Measurements from ENCODE around the gene GRB7.

Gene GRB7

GRCh38 chr17:39782481-39782880 lies 44.7 kb downstream of the GRB7 start:
- TF ChIP-seq REST (IDR thresholded peaks at IDR 0.05; ENCODE audit: insufficient read depth in 1 of 2, low read depth in 2 of 2, low read length in 2 of 2) (no peak), POLR2AphosphoS5 (IDR thresholded peaks at IDR 0.05; ENCODE audit: low read depth, low read length) (no peak), SIN3A (IDR thresholded peaks at IDR 0.05; ENCODE audit: borderline replicate concordance, insufficient read depth, low read length) (no peak), FOXP2 (optimal IDR thresholded peaks at IDR 0.05; ENCODE audit: borderline replicate concordance, extremely low read depth, extremely low read length, insufficient read depth) (no peak), TAF1 (IDR thresholded peaks at IDR 0.05; ENCODE audit: borderline replicate concordance, insufficient read depth, low read length) (no peak)

GRCh38 chr17:39782980-39783379 lies 45.2 kb downstream of the GRB7 start:
- TF ChIP-seq SIN3A (IDR thresholded peaks at IDR 0.05; ENCODE audit: borderline replicate concordance, insufficient read depth, low read length) (no peak), REST (IDR thresholded peaks at IDR 0.05; ENCODE audit: insufficient read depth in 1 of 2, low read depth in 2 of 2, low read length in 2 of 2) (no peak), FOXP2 (optimal IDR thresholded peaks at IDR 0.05; ENCODE audit: borderline replicate concordance, extremely low read depth, extremely low read length, insufficient read depth) (no peak), POLR2AphosphoS5 (IDR thresholded peaks at IDR 0.05; ENCODE audit: low read depth, low read length) (no peak), TAF1 (IDR thresholded peaks at IDR 0.05; ENCODE audit: borderline replicate concordance, insufficient read depth, low read length) (no peak)

- TF ChIP-seq SIN3A (IDR thresholded peaks at IDR 0.05; ENCODE audit: borderline replicate concordance, insufficient read depth, low read length) (no peak), TAF1 (IDR thresholded peaks at IDR 0.05; ENCODE audit: borderline replicate concordance, insufficient read depth, low read length) (no peak), REST (IDR thresholded peaks at IDR 0.05; ENCODE audit: insufficient read depth in 1 of 2, low read depth in 2 of 2, low read length in 2 of 2) (no peak), POLR2AphosphoS5 (IDR thresholded peaks at IDR 0.05; ENCODE audit: low read depth, low read length) (no peak), FOXP2 (optimal IDR thresholded peaks at IDR 0.05; ENCODE audit: borderline replicate concordance, extremely low read depth, extremely low read length, insufficient read depth) (no peak)
Measured at GRCh38 chr17:39787041-39787440, 49.3 kb downstream of the GRB7 start.

- TF ChIP-seq TAF1 (IDR thresholded peaks at IDR 0.05; ENCODE audit: borderline replicate concordance, insufficient read depth, low read length) (no peak), POLR2AphosphoS5 (IDR thresholded peaks at IDR 0.05; ENCODE audit: low read depth, low read length) (no peak), SIN3A (IDR thresholded peaks at IDR 0.05; ENCODE audit: borderline replicate concordance, insufficient read depth, low read length) (no peak), FOXP2 (optimal IDR thresholded peaks at IDR 0.05; ENCODE audit: borderline replicate concordance, extremely low read depth, extremely low read length, insufficient read depth) (no peak), REST (IDR thresholded peaks at IDR 0.05; ENCODE audit: insufficient read depth in 1 of 2, low read depth in 2 of 2, low read length in 2 of 2) (no peak)
Measured at GRCh38 chr17:39787743-39788484, 50.2 kb downstream of the GRB7 start.

All from PFSK-1 (cell line).